GM19351 (cell line): ENCODE data around the gene HOXA7.

ENCODE experiments used
- ATAC-seq: cut with Tn5 transposase; IDR thresholded peaks from one replicate; pipeline ENCODE4 v1.9.1; 2021; ENCODE audit warnings: mild to moderate bottlenecking, moderate library complexity; ENCODE audit not compliant: unreplicated experiment

Gene HOXA7

GRCh38 chr7:27110186-27111031 lies 46.1 kb downstream of the HOXA7 start:
- ATAC-seq: no peak

- no peak for ATAC-seq
These were observed 46.8 kb downstream of the HOXA7 start for GRCh38 chr7:27109466-27110185.

- no peak for ATAC-seq
These were observed 47.9 kb downstream of the HOXA7 start for GRCh38 chr7:27108390-27109127.

- ATAC-seq: no peak
These were observed 48.8 kb downstream of the HOXA7 start for GRCh38 chr7:27107391-27108381.

- no peak for ATAC-seq
These were observed 49.6 kb downstream of the HOXA7 start for GRCh38 chr7:27106901-27107240.

GRCh38 chr7:27106181-27106900 lies 50.1 kb downstream of the HOXA7 start:
- ATAC-seq: no peak

- no peak for ATAC-seq
These were observed 51.0 kb downstream of the HOXA7 start for GRCh38 chr7:27105301-27106031.

GRCh38 chr7:27104341-27105058 lies 52.0 kb downstream of the HOXA7 start:
- no peak for ATAC-seq
